ENCODE data around the gene CTU1. TPM values are rescaled to one million over a fixed set of nuclear protein-coding genes. Genes with fewer than 3 reads are reported as not detected.

CTU1 gene
- total RNA-seq, 1 experiment from 2014 or later, result 12.7 TPM

GRCh38 chr19:51100601-51101000 is 7.6 kb downstream of the CTU1 start:
- DNase-seq (ENCODE audit: unreplicated experiment), result no peak
- Mint-ChIP-seq H3K36me3 (ENCODE audit: insufficient read depth, unreplicated experiment) (peaks cover 44% of the 10 kb centered on the region), H3K4me3 (ENCODE audit: unreplicated experiment) (no peak overlapping the region), H3K9me3 (ENCODE audit: unreplicated experiment) (no peaks in the 10 kb centered on the region), H3K4me1 (ENCODE audit: insufficient read depth, unreplicated experiment) (peaks cover 26% of the 10 kb centered on the region), H3K27ac (ENCODE audit: low read depth, unreplicated experiment) (peak overlapping the region; percentile 32), H3K27me3 (ENCODE audit: insufficient read depth, unreplicated experiment) (no peaks in the 10 kb centered on the region)
- no peak for TF ChIP-seq CTCF (IDR thresholded peaks at IDR 0.05; ENCODE audit: unreplicated experiment)
- intact Hi-C loops (cut with micrococcal nuclease), result loop anchor here (10.0 kb wide), 1 partner anchor 694 kb away; the partner anchor contains the start of gene FPR3
- no TSS peak for BruUV-seq (replicated peaks)
- ChIA-PET CTCF (interaction anchor here (0.5 to 2.1 kb wide), 7 partner anchors 30 to 178 kb away, joined by 3 to 5 read pairs (median 3); no protein-coding TSS in a partner anchor), POLR2A (no interaction called here)

- DNase-seq (ENCODE audit: unreplicated experiment), result no peak
- H3K9me3 Mint-ChIP-seq (ENCODE audit: unreplicated experiment), result no peaks in the 10 kb centered on the region
- H3K4me1 Mint-ChIP-seq (ENCODE audit: insufficient read depth, unreplicated experiment), result peaks cover 21% of the 10 kb centered on the region
- TF ChIP-seq CTCF (IDR thresholded peaks at IDR 0.05; ENCODE audit: unreplicated experiment), result no peak
- intact Hi-C loops (cut with micrococcal nuclease), result loop anchor here (10.0 kb wide), 1 partner anchor 294 kb away; no protein-coding TSS in a partner anchor
- no peak overlapping the region for H3K4me3 Mint-ChIP-seq (ENCODE audit: unreplicated experiment)
- H3K27ac Mint-ChIP-seq (ENCODE audit: low read depth, unreplicated experiment), result no peak overlapping the region
- H3K36me3 Mint-ChIP-seq (ENCODE audit: insufficient read depth, unreplicated experiment), result peaks cover 49% of the 10 kb centered on the region
- CTCF ChIA-PET, result interaction anchor here (0.6 to 1.1 kb wide), 2 partner anchors 37 to 79 kb away, joined by 4 to 5 read pairs; no protein-coding TSS in a partner anchor
- POLR2A ChIA-PET, result no interaction called here
- H3K27me3 Mint-ChIP-seq (ENCODE audit: insufficient read depth, unreplicated experiment), result no peaks in the 10 kb centered on the region
- BruUV-seq (replicated peaks), result no TSS peak
Measured at GRCh38 chr19:51099047-51099382, 9.2 kb downstream of the CTU1 start.

GRCh38 chr19:51098365-51099046 is 9.7 kb downstream of the CTU1 start:
- intact Hi-C loops (cut with micrococcal nuclease), result loop anchor here (10.0 kb wide), 1 partner anchor 294 kb away; no protein-coding TSS in a partner anchor
- ChIA-PET POLR2A (no interaction called here), CTCF (interaction anchor here (0.5 to 0.6 kb wide), 2 partner anchors 11 to 1137 kb away, joined by 3 read pairs; no protein-coding TSS in a partner anchor)
- no peaks in the 10 kb centered on the region for H3K27me3 Mint-ChIP-seq (ENCODE audit: insufficient read depth, unreplicated experiment)
- no peaks in the 10 kb centered on the region for H3K9me3 Mint-ChIP-seq (ENCODE audit: unreplicated experiment)
- no peak overlapping the region for H3K4me3 Mint-ChIP-seq (ENCODE audit: unreplicated experiment)
- H3K4me1 Mint-ChIP-seq (ENCODE audit: insufficient read depth, unreplicated experiment), result peaks cover 21% of the 10 kb centered on the region
- no peak for TF ChIP-seq CTCF (IDR thresholded peaks at IDR 0.05; ENCODE audit: unreplicated experiment)
- BruUV-seq (replicated peaks), result no TSS peak
- no peak overlapping the region for H3K27ac Mint-ChIP-seq (ENCODE audit: low read depth, unreplicated experiment)
- DNase-seq (ENCODE audit: unreplicated experiment), result no peak
- peaks cover 46% of the 10 kb centered on the region for H3K36me3 Mint-ChIP-seq (ENCODE audit: insufficient read depth, unreplicated experiment)

- no TSS peak for BruUV-seq (replicated peaks)
- H3K27me3 Mint-ChIP-seq (ENCODE audit: insufficient read depth, unreplicated experiment), result no peaks in the 10 kb centered on the region
Measured at GRCh38 chr19:51097796-51098195, 10.4 kb downstream of the CTU1 start.

More at GRCh38 chr19:51097796-51098195, 10.4 kb downstream of the CTU1 start:
- ChIA-PET CTCF (interaction anchor here (0.6 to 1.5 kb wide), 3 partner anchors 114 to 1136 kb away, joined by 3 to 4 read pairs (median 4); no protein-coding TSS in a partner anchor), POLR2A (no interaction called here)
- no peak overlapping the region for H3K4me3 Mint-ChIP-seq (ENCODE audit: unreplicated experiment)
- no peak for TF ChIP-seq CTCF (IDR thresholded peaks at IDR 0.05; ENCODE audit: unreplicated experiment)
- H3K36me3 Mint-ChIP-seq (ENCODE audit: insufficient read depth, unreplicated experiment), result peaks cover 38% of the 10 kb centered on the region
- no peak overlapping the region for H3K27ac Mint-ChIP-seq (ENCODE audit: low read depth, unreplicated experiment)
- H3K9me3 Mint-ChIP-seq (ENCODE audit: unreplicated experiment), result no peaks in the 10 kb centered on the region
- DNase-seq (ENCODE audit: unreplicated experiment), result no peak
- intact Hi-C loops (cut with micrococcal nuclease), result loop anchor here (1.0 to 10.0 kb wide), 3 partner anchors 76 to 293 kb away; no protein-coding TSS in a partner anchor
- peaks cover 19% of the 10 kb centered on the region for H3K4me1 Mint-ChIP-seq (ENCODE audit: insufficient read depth, unreplicated experiment)

All from MCF 10A (cell line).